GM18511 (cell line): ENCODE measurements around the gene DKKL1.

ENCODE experiments used
- ATAC-seq: cut with Tn5 transposase; IDR thresholded peaks from one replicate; pipeline ENCODE4 v1.9.1; 2021; ENCODE audit warnings: mild to moderate bottlenecking, moderate library complexity; ENCODE audit not compliant: unreplicated experiment

Gene DKKL1

DNA sequence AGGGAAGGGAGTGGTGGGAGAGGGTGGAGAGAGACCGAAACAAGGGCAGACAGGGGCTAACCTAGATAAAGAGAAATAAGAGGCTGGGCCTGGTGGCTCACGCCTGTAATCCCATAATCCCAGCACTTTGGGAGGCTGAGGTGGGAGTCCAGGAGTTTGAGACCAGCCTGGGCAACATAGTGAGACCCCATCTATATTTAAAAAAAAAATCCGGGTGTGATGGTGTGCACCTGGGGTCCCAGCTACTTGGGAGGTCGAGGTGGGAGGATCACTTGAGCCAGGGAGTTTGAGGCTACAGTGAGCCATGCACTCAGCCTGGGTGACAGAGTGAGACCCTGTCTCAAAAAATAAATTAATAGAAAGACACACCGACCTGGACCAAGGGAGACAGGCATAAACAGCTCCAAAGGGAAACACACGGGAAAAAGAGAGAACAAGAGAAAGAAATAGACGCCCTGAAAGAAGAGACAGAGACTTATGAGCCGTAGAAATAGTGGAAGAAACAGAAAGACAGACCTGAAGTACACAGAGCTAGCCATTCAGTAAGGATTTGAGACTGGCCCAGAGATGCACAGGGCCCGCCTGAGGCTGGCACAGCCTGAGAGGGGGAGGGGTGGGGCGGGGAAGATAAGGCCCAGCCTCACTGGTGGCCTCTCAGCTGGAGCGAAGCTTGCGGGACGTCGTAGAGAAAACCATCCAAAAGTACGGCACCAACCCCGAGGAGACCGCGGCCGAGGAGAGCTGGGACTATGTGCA is 26.2 kb upstream of the DKKL1 start:
- ATAC-seq = no peak

DNA sequence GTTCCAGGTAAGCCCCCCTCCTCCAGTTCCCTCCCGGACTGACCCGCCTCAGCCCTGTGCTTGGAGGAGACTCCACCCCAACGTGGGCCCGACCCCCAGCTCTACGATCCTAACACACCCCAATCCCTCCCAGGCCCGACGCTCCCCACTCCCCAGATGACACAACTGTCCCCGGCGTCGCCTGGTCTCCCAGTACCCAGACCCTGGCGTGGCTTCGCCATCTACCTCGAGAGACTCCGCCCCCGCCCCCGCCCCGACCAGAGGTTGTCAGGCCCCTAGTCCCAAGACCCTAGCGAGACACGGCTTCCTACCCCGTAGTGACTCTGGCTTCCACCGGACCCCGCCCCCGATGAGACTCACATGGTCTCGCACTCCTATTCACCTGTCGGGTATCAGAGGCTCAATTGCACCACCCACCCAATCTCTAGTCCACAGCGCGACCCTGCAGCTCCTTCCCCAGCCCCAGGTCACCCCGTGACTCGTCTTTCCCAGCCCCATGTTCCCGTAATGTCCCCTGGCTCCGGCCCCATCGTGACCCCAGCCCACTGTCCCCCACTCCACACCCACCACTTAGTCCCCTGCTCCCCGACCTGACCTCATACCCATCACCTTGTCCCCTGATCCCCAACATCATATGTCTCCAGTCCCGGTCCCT is 25.5 kb upstream of the DKKL1 start:
- ATAC-seq = no peak

DNA sequence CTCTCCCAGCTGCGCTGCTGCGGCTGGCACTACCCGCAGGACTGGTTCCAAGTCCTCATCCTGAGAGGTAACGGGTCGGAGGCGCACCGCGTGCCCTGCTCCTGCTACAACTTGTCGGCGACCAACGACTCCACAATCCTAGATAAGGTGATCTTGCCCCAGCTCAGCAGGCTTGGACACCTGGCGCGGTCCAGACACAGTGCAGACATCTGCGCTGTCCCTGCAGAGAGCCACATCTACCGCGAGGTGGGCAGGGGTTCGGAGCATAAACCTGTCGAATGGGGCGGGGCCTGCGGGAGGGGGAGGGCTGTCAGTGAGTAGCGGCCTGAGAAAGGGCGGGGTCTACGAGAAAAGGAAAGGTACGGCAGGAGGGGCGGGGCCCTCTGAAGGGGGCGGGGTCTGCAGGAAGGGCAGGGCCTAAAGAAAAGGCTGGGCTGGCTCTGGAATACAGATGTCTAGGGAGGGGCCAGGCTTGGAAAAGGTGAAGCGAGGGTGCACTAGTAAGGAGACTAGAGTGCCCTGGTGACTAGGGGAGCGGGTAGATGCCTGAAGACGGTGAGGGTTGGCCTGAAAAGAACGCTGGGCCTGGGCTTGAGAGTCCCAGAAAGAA is 24.9 kb upstream of the DKKL1 start:
- ATAC-seq = no peak

DNA sequence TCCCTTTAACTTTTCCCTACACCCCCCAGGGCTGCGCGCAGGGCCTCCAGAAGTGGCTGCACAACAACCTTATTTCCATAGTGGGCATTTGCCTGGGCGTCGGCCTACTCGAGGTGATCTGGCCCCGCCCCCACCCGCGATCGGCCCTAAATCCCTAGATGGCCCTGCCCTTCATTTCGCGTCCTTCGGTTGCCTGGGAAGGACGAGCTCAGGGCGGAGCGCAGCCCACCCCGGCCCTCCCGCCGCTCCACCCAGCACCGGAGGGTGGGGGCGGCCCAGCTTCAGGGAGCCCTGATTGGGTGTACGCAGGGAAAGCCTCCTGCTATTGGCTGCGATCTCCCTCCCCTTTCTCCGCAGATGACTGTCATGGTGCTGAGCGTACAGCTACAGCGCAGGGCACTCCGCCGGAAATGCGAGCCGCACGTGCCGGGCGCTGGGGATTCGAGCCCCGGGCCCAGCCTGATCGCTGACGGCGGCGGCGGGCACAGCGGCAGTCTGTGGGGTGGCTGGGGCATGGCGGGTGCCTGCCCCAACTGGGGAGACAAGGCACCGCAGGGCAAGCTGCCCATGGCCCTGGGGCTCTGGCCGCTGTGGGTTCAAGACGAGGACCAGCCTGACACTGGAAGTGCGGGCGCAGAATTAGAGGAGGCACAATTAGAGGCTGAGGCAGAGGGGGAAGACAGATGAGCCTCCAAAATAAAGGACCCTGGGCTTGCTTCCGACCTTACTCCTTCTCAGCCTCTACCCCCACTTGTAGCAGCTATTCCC is 24.2 kb upstream of the DKKL1 start:
- ATAC-seq = no peak

DNA sequence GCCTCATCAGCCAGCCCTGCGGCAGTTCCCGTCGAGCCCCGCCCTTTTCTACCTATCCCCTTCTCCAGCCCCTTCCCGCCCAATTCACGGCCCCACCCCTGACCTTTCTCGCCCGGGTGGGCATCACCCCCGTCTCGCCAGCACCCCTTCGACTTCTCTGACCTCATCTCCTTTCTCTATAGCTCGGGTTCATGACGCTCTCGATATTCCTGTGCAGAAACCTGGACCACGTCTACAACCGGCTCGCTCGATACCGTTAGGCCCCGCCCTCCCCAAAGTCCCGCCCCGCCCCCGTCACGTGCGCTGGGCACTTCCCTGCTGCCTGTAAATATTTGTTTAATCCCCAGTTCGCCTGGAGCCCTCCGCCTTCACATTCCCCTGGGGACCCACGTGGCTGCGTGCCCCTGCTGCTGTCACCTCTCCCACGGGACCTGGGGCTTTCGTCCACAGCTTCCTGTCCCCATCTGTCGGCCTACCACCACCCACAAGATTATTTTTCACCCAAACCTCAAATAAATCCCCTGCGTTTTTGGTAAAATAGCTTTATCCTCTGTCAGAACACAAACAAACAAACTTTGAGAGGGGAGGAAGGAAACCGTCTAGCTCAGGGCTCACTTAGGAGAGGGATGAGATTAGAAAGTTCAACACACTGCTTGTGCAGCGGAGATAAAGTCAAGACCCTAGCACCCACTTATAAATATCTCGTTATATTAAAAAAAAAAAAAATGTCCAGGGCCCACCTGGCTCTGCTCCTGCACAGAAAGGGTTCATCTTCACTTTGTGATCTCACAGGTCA is 23.4 kb upstream of the DKKL1 start:
- peak; percentile 77 for ATAC-seq

DNA sequence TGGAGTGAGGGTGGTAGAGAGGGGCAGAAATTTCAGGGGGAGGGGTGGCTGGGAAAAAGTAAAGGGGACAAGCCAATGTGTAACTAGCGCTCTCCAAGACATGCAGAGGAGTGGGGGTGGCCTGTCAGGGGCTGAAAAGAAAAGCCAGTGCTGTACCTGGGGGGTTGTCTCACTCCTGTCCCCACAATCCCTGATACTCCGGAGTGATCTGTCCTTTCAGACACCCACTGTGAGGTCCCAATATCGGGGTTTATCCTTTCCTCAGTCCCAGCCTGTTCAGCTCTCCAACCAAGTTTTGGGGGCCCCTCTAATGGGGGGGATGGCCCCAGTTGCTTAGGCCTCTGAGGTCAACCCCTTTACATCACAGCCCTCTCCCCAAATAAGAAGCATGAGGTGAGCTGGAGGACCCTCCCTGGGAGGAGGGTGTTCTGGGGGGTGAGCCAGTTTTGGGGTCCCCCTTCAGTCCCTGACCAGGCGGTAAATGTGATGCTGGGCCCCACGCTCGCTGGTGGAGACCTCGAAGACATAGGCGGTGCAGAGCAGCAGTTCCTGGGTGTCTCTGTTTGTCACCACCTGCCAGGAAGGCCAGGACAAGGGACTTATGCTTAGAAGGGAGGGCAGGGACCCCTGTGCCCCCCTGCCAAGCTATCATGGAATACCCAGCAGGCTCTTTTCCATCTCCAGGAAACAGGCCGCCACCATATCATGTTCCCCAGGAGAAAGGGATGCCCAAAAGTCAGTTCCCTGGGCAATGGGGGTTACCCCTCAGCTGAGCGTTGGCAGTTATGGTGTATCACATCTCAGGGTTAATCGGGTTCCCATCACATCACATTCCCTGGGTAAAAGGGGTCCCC is 22.6 kb upstream of the DKKL1 start:
- ATAC-seq = no peak

DNA sequence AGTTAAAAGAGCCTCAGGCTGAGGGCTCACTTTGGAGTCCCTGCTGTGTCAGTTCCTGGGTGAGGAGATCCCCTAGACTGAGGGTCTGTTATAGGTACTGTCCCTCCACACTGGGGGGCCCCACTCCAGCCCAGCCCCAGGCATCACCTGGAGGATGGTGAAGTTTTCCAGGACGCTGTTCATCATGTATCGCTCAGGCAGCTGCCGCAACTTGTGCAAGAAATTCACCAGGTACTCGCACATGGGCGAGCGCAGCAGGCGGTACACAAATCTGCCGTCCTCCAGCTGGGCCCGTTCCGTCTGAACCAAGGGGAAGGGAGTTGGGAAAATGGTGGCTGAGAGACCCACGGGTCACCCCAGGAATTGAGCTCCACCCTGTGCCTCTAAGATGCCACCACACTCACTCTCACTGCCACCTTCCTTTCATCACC is 21.4 kb upstream of the DKKL1 start:
- ATAC-seq = no peak

DNA sequence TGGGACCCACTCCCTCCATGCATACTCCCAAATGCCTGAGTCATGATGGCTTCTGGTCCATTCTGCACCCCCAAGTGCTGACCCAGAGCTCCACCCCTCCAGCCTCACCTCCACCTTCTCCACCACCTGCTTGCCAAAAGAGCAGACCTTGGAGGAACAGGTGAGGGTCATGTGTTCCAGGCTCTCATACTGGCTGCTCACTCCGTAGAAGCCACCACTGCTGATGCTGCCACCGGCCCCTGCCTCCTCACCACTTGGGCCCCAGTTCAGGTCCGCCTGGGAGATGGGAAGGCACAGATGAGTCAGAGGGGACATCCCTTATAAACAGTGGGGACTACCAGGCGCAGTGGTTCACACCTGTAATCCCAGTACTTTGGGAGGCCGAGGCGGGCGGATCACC is 20.6 kb upstream of the DKKL1 start:
- ATAC-seq = no peak

DNA sequence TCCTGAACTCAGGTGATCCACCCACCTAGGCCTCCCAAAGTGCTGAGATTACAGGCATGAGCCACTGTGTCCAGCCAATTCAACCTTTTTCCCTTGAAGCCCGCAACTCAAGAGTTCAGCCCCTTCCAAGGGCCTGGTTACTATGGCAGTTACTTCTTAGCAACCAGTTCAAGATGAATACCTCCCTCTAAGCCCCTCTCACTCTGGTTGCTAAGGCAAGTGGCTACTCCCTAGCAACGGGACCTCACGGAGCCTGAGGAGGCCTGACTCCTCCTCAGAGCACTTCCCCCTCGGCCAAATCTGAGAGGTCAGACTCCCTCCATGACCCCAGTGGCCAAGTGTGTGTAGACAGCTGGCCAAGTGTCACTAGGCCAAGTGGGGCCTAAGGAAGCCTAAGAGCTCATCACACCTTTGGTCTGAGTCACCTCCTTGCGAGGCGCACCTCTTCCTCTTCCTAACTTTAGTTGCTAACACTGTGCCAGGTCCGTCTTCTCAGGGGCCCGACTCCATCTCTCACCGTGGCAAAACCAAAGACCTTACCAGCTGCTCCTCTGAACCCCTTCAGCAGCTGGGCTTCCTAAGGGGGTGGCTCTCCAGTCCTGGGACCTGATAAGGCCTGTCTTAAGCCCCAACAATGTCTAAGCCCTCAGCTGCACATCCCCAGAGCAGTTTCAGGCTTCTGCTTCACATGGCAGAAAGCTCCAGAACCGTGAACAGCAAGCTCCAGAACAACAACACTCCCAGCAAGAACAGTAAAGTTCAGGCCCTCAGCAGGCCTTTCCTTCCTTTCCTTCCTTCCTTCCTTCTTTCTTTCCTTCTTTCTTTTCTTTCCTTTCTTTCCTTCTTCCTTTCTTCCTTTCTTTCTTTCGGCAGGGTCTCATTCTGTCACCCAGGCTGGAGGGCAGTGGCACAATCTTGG is 18.9 kb upstream of the DKKL1 start:
- ATAC-seq = no peak

DNA sequence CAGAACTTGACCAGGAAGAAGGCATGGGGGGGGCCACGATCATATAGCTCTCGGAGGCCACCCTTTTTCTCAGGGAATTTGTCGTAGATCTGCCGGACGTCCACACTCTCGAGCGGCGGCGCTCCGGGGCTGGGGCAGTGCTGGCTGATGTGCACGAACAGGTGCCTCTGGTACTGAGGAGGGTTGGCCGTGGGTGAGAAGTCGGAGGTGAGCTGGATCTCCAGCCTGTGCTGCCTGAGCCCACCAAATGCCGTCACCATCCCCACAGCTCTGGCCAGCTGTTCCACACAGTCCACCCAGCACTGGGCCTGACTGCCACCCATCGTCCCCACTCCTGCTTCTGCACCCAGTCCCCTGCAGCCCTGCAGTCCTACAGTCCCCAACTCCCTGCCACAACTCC is 16.5 kb upstream of the DKKL1 start:
- no peak for ATAC-seq

DNA sequence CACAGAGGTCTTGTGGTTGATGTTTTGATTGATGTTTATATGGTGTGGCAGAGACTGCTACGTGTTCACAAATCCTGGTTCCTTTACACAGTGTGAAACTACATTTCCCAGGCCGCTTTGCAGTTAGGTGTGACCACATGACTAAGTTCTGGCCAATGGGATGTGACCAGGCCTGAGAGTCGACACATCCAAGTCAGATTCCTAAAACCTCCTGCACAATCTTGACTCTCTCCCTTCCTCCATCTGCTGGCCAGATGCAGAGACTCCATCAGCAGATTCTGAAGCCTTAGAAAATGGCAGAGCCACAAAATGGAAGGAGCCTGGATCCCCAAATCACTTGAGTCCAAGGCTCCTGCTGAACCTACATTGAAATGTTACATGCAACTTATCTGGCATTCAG is 15.8 kb upstream of the DKKL1 start:
- no peak for ATAC-seq

DNA sequence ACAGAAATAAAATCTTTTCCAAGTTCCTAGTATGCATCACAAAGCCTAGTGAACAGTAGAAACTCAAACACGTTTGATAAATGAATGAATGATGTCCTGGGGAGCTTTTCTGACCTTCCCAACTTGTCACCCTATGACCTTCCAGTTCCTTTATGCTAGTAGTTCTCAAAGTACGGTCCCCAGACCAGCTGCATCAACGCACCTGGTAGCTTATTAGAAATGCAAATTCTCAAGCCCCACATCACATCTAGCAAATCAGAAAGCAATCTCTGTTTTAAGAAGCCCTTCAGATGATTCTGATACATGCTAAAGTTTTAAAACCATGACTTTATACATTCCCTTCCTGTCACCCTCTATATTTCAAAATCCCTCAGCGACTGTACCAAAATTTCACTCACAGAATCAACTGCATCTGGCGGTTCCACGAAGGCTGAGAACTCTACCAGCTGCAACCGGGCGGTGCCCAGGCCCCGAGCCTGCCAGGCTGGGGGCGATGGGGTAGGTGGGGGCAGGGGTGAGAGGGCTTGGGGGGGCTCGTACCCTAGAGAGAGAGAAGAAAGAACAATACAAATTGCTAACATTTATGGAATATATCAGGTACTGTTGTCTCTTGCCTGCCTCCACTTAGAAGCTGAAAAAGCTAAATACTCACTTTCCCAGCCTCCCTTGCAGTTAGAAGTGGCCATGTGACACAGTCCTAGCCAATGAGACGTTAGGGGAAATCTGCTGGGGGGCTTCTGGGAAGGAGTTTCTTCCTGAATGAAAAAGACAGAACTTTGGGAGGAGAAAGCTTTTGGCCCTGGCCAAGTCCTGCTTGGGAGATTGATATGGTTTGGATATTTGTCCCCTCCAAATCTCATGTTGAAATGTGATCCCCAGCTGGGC is 15.1 kb upstream of the DKKL1 start:
- no peak for ATAC-seq

DNA sequence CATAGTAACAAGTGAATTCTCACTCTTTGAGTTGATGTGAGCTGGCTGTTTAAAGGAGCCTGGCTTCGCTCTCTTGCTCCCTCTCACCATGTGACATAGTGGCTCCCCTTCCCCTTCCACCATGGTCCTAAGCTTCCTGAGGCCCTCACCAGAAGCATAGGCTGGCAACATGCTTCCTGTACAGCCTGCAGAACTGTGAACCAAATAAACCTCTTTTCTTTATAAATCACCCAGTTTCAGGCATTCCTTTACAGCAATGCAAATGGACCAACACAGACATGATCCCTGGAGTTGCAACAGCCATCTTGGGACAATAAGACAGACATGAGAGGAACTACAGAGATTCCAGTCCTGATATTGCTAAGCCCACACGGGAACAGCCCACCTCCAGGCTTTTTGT is 14.1 kb upstream of the DKKL1 start:
- ATAC-seq = no peak

DNA sequence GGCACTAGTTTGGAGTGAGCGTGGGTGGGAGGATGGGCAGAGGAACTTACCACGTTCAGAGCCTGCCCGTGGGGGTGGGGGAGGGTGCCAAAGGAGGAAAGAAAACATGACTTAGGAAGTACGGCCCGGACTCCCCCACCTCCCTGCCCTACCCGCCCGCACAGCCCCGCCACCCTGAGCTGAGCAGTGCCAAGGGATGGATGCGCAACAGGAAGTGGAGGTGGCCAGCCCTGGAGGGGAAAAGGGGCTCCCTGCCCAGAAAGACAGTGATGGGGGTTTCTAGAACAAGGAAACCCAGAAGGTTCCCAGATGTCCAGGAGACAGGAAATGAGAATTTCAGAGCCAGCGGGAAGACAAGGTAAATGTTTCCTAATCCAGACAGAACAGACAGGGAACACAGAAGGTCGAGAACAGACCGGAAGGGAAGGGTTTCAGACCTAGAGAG is 7.7 kb upstream of the DKKL1 start:
- ATAC-seq = no peak

DNA sequence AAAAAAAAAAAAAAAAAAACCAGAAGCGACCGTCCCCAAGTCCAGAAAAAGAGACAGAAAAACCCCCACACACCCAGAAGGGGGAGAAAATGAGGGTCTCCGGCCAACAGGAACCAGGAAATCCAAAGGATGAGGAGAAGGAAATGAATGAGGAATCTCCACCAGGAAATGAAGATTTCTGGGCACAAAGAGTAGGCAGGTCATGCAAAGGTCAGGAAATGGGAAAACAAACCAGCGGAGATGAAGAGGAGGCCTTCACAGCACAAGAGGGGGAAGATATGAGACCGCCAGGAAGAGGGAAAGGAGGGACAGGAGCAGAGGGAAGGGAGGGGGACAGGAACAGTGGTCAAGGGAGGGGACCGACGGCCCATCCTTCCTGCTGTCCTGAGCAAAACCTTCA is 7.3 kb upstream of the DKKL1 start:
- ATAC-seq = no peak

DNA sequence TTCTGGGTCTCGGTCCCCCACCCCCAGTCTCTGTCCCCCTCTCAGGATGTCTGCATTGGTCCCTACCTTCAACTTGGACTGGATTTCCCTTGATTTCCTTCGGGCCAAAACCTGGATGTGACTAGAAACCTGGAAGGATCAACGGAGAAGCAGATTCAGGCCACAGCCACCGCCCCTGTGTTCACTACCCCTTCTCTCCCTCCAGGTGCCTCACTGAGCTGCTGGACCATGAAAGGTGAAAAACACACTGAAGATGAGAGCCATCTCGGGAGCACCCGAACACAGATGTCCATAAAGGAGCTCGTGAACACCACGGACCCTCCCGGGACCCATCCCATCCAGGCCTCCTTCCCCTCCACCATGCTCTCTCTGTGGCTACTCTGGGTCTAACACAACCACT is 6.5 kb upstream of the DKKL1 start:
- no peak for ATAC-seq
